ENCODE results near the gene MYO5C.

The MYO5C gene

GRCh38 chr15:52295421-52296001 lies at the start of gene MYO5C:
Gene MYO5C (minus strand): TSS chr15:52295804. CDS start chr15:52295636, 168 bp downstream.
- no peak for DNase-seq

DNA sequence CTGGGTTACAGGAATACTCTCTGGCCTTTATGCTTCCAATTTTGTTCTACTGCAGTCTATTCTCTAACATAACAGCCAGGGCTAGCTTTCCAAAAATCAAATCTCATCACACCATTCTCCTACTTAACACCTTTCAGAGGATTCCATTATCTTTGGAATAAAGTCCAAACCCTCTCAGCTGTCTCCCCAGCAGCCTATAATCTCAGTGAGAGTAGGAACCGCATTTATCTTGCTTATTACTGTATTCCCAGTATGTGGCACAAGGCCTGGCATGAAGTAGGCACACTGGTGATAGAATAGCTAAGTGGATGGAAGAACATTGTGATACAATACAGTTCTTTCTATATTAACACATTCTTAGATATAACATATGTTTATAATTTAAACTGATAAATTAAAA lies 49.0 kb upstream of the MYO5C start:
- DNase-seq = no peak

GRCh38 chr15:52343831-52344230 lies 48.2 kb upstream of the MYO5C start:
- no peak for DNase-seq

GRCh38 chr15:52340093-52340492 lies 44.5 kb upstream of the MYO5C start:
- DNase-seq = no peak

- DNase-seq = no peak
These were observed 43.3 kb upstream of the MYO5C start for GRCh38 chr15:52338891-52339290.

DNA sequence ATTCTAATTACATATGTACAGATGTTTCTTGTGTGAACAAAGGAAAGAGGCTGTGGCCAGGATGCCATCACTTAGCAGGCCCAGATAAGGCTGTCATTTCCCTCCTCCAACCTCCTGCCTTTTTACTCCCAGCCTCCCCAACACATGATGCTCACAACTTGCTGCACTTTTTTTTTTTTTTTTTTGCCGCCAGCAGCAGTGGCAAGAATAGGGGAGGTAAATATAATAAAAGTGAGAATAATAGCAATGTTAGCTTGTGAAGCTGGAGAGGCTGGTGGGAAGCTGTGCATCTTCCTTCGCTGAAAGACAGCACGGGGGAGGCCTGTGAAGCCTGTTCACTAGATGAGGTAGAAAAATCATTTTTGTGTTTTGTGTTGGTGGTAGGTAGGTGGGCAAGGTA lies 42.5 kb upstream of the MYO5C start:
- no peak for DNase-seq

GRCh38 chr15:52337198-52337853 lies 41.7 kb upstream of the MYO5C start:
- DNase-seq = no peak

- no peak for DNase-seq
These were observed 40.9 kb upstream of the MYO5C start for GRCh38 chr15:52336529-52336928.

DNA sequence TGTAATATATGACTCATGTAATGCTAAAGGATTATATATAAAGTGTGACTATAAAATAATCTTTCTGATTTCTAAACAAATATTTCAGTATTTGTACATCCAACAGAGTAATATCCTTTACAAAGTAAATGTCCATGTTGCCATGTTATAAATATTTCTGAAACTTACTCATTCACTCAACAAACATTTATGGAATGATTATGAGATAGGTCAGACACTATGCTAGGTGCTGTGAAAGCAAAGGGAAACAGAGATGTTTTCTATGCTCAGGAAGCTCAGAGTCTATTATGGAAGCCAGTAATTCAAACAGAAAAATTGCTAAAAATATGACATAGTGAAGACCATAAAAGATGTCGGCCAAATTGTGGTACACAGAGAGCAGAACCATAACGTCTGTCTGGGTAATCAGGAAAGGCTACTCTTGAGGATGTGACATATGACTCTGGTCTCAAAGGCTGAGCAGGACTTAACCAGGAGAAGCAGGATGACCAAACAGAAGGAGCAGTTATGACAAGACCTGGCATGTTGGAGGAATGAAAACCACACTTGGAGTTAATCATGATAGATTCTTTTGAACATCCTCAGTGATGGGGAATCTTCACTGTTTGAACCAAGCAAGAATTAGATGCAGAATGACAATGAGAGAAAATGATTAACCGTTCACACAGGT lies 39.0 kb upstream of the MYO5C start:
- DNase-seq = no peak

- DNase-seq = peak; percentile 18 to 27
These were observed 36.1 kb upstream of the MYO5C start for GRCh38 chr15:52331490-52332240.

- DNase-seq = no peak
These were observed 34.4 kb upstream of the MYO5C start for GRCh38 chr15:52329987-52330386.

DNA sequence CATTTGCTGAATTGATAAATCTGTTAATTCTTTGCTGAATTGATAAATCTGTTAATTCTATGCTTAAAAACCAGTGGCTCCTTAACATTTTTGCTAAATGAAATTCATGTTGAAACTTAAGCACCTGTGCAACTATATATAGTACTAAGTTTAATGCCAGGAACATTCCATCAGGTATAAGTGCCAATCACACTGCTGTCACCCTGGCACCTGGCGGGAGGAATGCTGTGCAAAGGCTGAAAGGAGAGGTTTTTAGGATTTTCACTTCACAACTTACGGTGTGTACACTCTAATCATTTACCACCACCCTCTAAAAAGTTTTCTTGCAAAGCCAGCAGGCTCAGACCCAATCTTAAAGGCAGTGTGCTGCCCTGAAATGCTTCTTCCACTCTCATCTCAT lies 33.5 kb upstream of the MYO5C start:
- DNase-seq = no peak

- DNase-seq = no peak
These were observed 33.1 kb upstream of the MYO5C start for GRCh38 chr15:52328680-52329079.

DNA sequence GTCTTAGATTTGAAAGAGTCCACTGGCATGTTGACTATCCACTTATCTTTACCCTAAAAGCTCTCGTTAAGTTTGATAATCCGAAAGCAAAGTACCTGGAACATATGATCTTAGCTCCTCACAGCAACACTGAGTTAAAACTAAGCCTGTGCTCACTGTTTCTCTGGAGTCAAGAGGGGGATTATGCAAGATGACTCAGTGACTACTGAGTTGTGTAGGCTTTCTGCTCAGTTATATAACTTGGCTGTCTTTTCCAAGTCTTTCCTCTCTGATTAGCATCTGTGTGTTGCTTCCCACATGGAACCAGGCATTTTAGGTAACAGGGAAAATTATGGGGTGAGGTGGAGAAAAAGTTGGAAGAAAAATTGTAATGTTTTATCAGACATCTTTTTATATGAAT lies 31.2 kb upstream of the MYO5C start:
- DNase-seq = no peak

DNA sequence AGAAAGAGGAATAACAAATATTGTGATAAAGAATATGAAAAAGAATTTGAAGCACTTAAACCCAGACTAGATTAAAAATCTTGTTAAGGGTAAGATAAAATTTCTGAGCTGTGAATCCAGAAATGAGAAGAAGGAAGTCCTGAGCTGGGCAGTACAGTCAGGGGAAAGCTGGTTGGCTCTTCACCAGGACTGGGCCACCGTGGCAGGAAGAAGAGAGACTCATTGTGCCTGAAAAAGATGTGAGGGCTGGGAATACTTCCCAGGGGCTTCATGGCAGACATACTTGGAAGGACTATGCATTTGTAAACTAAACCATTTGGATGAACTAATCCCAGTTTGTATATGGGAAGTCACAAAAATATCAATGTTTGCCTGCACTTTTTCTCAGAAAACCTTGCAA lies 28.5 kb upstream of the MYO5C start:
- DNase-seq = no peak

GRCh38 chr15:52318729-52319500 lies 23.3 kb upstream of the MYO5C start:
- DNase-seq = no peak

GRCh38 chr15:52317688-52318087 lies 22.1 kb upstream of the MYO5C start:
- DNase-seq = no peak

GRCh38 chr15:52317022-52317421 lies 21.4 kb upstream of the MYO5C start:
- no peak for DNase-seq

DNA sequence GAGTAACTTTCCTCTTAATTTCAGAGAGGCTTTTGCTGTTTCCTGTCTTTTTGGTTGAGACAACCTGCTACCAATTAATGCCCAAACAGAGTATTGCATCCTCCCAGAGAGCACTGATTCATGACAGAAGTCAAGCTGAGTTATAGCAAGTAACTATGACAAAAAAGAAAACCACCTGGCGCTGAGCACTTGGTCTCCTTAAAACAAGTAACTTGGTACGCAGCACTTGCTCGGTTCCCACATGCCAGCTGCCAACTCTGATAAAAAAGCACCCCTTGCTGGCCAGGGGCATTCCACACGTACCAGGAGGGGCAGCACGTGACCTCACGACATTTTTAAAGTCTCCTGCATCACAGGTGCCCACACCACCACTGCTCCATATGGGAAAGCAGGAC lies 13.5 kb upstream of the MYO5C start:
- no peak for DNase-seq

GRCh38 chr15:52308446-52309153 lies 13.0 kb upstream of the MYO5C start:
- peak; percentile 34 to 57 for DNase-seq

GRCh38 chr15:52307847-52308246 lies 12.2 kb upstream of the MYO5C start:
- no peak for DNase-seq

- DNase-seq = peak; percentile 68 to 89
These were observed 10.7 kb upstream of the MYO5C start for GRCh38 chr15:52306270-52306669.
